ENCODE measurements around the gene PEX26. TPM values are rescaled to one million over a fixed set of nuclear protein-coding genes. Genes with fewer than 3 reads are reported as not detected.

Gene PEX26
- total RNA-seq, 1 experiment from 2014 or later = 11.5 TPM

Other genes with a start within 250 kb of the PEX26 start
- 16.0 and 17.0 TPM in 2 replicates for gene MICAL3, start 53.4 kb upstream of the PEX26 start, total RNA-seq (2014; rRNA removed; shearing (Covaris generic))
- gene TUBA8, start 32.8 kb downstream of the PEX26 start, total RNA-seq (2014; rRNA removed; shearing (Covaris generic)) = 0.39 and 0.48 TPM in 2 replicates
- 13.5 and 15.3 TPM in 2 replicates for gene USP18, start 72.2 kb downstream of the PEX26 start, total RNA-seq (2014; rRNA removed; shearing (Covaris generic))